HepG2 (cell line): Measurements from ENCODE around the gene RNF149. TPM values are rescaled to one million over a fixed set of nuclear protein-coding genes. Genes with fewer than 3 reads are reported as not detected.

ENCODE experiments used
- FOSL2 ChIP-seq: sonication (generic); formaldehyde crosslinking; IDR thresholded peaks from 2 replicates; pipeline ENCODE4 v1.4.0; 2020; ENCODE audit warnings: missing genetic modification reagents
- HNRNPL ChIP-seq: fragments of 200-400 bp; formaldehyde crosslinking; IDR thresholded peaks from 2 replicates; pipeline ENCODE4 v1.6.1; 2017; ENCODE audit warnings: mild to moderate bottlenecking, low read depth, low read length
- HOXA3 ChIP-seq: sonication (generic); formaldehyde crosslinking; IDR thresholded peaks from 2 replicates; pipeline ENCODE4 v1.5.0; 2020; ENCODE audit warnings: missing genetic modification reagents
- MAFK ChIP-seq, 2 experiments: IDR thresholded peaks in 1 of 2; conservative IDR thresholded peaks in 1 of 2; 2 replicates each; pipeline ENCODE4 v1.6.1; 2011; ENCODE audit warnings: improper control_type of control experiment in 2 of 2, low read length in 2 of 2
- NCOA2 ChIP-seq: sonication (generic); formaldehyde crosslinking; IDR thresholded peaks from 2 replicates; pipeline ENCODE4 v1.8.0; 2022; ENCODE audit warnings: inconsistent platforms
- RFXANK ChIP-seq: IDR thresholded peaks from 2 replicates; pipeline ENCODE4 v1.6.1; 2016
- TAF1 ChIP-seq: sonication (generic); formaldehyde crosslinking; IDR thresholded peaks from 2 replicates; pipeline ENCODE4 v1.4.0; 2020; ENCODE audit warnings: missing genetic modification reagents
- ZNF12 ChIP-seq: sonication (generic); formaldehyde crosslinking; IDR thresholded peaks from 2 replicates; pipeline ENCODE4 v1.5.0; 2020; ENCODE audit warnings: missing genetic modification reagents
- ZNF121 ChIP-seq: sonication (generic); formaldehyde crosslinking; IDR thresholded peaks from 2 replicates; pipeline ENCODE4 v1.5.0; 2020; ENCODE audit warnings: mild to moderate bottlenecking, missing genetic modification reagents
- ZNF709 ChIP-seq: sonication (generic); formaldehyde crosslinking; IDR thresholded peaks from 2 replicates; pipeline ENCODE4 v1.5.0; 2020; ENCODE audit warnings: mild to moderate bottlenecking, missing genetic modification reagents
- ZNF781 ChIP-seq: sonication (generic); formaldehyde crosslinking; IDR thresholded peaks from 2 replicates; pipeline ENCODE4 v1.5.1; 2020; ENCODE audit warnings: borderline replicate concordance, mild to moderate bottlenecking, missing genetic modification reagents; ENCODE audit errors: not compliant biosample characterization
- polyA plus RNA-seq, 8 experiments: library from polyadenylated mRNA; depleted of rRNA in 3 of 8; stranded (reverse) in 7 of 8; unstranded in 1 of 8; fragments of >200 nt; fragmentation: Illumina TruSeq in 4 of 8; extraction: Trizol in 4 of 8; gene quantifications; 2 replicates each; pipeline versions ENCODE4 v1.2.1 to v1.2.3, GENCODE V29; 2011 to 2016; ENCODE audit warnings: low read depth in 4 of 8, missing spikeins in 1 of 8, mixed read lengths in 1 of 8; ENCODE audit not compliant: insufficient read depth in 1 of 8
- total RNA-seq, 5 experiments: library from RNA; depleted of rRNA; stranded (reverse); fragments of >200 nt; fragmentation: Illumina TruSeq; extraction: Trizol; gene quantifications; 2 replicates each; pipeline ENCODE4 v1.2.3, GENCODE V29; 2016; ENCODE audit warnings: low read depth in 1 of 5
- TF ChIP-seq, protein P1 (sequence below): sonication (generic); formaldehyde crosslinking; IDR thresholded peaks from 2 replicates; pipeline ENCODE4 v1.5.1; 2020; ENCODE audit warnings: mild to moderate bottlenecking, moderate library complexity, missing genetic modification reagents
- TF ChIP-seq, protein P2 (sequence below), 2 experiments: sonication (generic) in 1 of 2; formaldehyde crosslinking in 1 of 2; IDR thresholded peaks; 2 replicates each; pipeline versions ENCODE4 v1.4.0 to v1.6.1; 2016 to 2020; ENCODE audit warnings: borderline replicate concordance in 1 of 2, low read depth in 1 of 2, mild to moderate bottlenecking in 1 of 2, missing genetic modification reagents in 1 of 2
- TF ChIP-seq, protein P3 (sequence below): IDR thresholded peaks from 2 replicates; pipeline ENCODE4 v1.6.1; 2012; ENCODE audit warnings: inconsistent platforms
- TF ChIP-seq, protein P4 (sequence below): IDR thresholded peaks from 2 replicates; pipeline ENCODE4 v1.6.1; 2016; ENCODE audit warnings: low read depth
- TF ChIP-seq, protein P5 (sequence below): sonication (generic); formaldehyde crosslinking; conservative IDR thresholded peaks from 2 replicates; pipeline ENCODE4 v1.4.0; 2020; ENCODE audit warnings: mild to moderate bottlenecking, missing genetic modification reagents, moderate library complexity

Gene RNF149
- total and polyA plus RNA-seq, 2 of the 13 experiments (the other 11 are each of a cell fraction or from before 2014, with no cell fraction given): 87.6 to 109 TPM

DNA sequence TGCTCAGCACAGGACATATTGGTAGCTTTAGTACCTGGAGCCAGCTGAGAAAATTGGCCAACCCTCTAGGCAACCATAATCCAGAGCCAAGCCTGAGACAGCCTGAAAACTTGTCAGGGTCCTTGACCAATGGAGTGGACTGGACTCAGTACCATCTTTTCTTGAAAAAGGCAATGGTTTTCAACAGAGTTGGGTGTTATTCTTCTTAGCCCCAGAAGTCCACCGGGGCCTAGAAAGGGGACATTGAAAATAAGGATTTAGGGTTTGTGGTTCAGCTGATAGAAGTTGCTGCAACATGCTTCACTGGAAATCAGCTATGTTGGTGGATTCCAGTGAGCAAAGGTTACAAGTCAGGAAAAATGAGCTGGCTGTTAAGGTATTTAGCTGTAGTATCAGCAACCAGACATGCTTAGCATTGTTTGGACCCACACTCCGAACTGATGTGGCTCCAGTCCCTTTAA, 77.9 kb downstream of the RNF149 start (continued):
- TF ChIP-seq, protein P1, sequence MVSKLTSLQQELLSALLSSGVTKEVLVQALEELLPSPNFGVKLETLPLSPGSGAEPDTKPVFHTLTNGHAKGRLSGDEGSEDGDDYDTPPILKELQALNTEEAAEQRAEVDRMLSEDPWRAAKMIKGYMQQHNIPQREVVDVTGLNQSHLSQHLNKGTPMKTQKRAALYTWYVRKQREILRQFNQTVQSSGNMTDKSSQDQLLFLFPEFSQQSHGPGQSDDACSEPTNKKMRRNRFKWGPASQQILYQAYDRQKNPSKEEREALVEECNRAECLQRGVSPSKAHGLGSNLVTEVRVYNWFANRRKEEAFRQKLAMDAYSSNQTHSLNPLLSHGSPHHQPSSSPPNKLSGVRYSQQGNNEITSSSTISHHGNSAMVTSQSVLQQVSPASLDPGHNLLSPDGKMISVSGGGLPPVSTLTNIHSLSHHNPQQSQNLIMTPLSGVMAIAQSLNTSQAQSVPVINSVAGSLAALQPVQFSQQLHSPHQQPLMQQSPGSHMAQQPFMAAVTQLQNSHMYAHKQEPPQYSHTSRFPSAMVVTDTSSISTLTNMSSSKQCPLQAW: peak; percentile 53; the same call in 1 of the 2 replicates
- TF ChIP-seq ZNF12 (CRISPR knock-in tag) (peak; percentile 71; the same call in 1 of the 2 replicates), MAFK (conservative IDR thresholded peaks at IDR 0.05 in 1 of 2, IDR thresholded peaks at IDR 0.05 in 1 of 2; ENCODE audit: low read length in 2 of 2) (peak in 1 of 2 experiments; percentile 9; a peak in 1 of 4 replicates), FOSL2 (CRISPR knock-in tag) (peak; percentile 43), TAF1 (0 out of 2 replicates have a peak, but pooled peaks have one; percentile 18), ZNF121 (CRISPR knock-in tag) (no peak), HNRNPL (no peak), ZNF709 (CRISPR knock-in tag) (no peak), ZNF781 (CRISPR knock-in tag) (no peak), RFXANK (0 out of 2 replicates have a peak, but pooled peaks have one; percentile 55), NCOA2 (CRISPR knock-in tag) (0 out of 2 replicates have a peak, but pooled peaks have one; percentile 9), HOXA3 (CRISPR knock-in tag) (no peak)
- TF ChIP-seq, protein P2, sequence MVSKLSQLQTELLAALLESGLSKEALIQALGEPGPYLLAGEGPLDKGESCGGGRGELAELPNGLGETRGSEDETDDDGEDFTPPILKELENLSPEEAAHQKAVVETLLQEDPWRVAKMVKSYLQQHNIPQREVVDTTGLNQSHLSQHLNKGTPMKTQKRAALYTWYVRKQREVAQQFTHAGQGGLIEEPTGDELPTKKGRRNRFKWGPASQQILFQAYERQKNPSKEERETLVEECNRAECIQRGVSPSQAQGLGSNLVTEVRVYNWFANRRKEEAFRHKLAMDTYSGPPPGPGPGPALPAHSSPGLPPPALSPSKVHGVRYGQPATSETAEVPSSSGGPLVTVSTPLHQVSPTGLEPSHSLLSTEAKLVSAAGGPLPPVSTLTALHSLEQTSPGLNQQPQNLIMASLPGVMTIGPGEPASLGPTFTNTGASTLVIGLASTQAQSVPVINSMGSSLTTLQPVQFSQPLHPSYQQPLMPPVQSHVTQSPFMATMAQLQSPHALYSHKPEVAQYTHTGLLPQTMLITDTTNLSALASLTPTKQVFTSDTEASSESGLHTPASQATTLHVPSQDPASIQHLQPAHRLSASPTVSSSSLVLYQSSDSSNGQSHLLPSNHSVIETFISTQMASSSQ (IDR thresholded peaks at IDR 0.05; ENCODE audit: low read depth): 0 out of 2 replicates have a peak, but pooled peaks have one; percentile 27
- TF ChIP-seq, protein P2 (CRISPR knock-in tag; IDR thresholded peaks at IDR 0.05; ENCODE audit: borderline replicate concordance): no peak
- TF ChIP-seq, protein P3, sequence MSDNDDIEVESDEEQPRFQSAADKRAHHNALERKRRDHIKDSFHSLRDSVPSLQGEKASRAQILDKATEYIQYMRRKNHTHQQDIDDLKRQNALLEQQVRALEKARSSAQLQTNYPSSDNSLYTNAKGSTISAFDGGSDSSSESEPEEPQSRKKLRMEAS: peak; percentile 40; the same call in 1 of the 2 replicates
- TF ChIP-seq, protein P4, sequence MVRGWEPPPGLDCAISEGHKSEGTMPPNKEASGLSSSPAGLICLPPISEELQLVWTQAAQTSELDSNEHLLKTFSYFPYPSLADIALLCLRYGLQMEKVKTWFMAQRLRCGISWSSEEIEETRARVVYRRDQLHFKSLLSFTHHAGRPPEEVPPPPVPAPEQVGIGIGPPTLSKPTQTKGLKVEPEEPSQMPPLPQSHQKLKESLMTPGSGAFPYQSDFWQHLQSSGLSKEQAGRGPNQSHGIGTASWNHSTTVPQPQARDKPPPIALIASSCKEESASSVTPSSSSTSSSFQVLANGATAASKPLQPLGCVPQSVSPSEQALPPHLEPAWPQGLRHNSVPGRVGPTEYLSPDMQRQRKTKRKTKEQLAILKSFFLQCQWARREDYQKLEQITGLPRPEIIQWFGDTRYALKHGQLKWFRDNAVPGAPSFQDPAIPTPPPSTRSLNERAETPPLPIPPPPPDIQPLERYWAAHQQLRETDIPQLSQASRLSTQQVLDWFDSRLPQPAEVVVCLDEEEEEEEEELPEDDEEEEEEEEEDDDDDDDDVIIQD (CRISPR knock-in tag): peak; percentile 67; the same call in 1 of the 2 replicates
- TF ChIP-seq, protein P5, sequence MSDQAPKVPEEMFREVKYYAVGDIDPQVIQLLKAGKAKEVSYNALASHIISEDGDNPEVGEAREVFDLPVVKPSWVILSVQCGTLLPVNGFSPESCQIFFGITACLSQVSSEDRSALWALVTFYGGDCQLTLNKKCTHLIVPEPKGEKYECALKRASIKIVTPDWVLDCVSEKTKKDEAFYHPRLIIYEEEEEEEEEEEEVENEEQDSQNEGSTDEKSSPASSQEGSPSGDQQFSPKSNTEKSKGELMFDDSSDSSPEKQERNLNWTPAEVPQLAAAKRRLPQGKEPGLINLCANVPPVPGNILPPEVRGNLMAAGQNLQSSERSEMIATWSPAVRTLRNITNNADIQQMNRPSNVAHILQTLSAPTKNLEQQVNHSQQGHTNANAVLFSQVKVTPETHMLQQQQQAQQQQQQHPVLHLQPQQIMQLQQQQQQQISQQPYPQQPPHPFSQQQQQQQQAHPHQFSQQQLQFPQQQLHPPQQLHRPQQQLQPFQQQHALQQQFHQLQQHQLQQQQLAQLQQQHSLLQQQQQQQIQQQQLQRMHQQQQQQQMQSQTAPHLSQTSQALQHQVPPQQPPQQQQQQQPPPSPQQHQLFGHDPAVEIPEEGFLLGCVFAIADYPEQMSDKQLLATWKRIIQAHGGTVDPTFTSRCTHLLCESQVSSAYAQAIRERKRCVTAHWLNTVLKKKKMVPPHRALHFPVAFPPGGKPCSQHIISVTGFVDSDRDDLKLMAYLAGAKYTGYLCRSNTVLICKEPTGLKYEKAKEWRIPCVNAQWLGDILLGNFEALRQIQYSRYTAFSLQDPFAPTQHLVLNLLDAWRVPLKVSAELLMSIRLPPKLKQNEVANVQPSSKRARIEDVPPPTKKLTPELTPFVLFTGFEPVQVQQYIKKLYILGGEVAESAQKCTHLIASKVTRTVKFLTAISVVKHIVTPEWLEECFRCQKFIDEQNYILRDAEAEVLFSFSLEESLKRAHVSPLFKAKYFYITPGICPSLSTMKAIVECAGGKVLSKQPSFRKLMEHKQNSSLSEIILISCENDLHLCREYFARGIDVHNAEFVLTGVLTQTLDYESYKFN (CRISPR knock-in tag): peak; percentile 65
